Activated gamma-delta T cell (primary cell): ENCODE measurements around the gene DUSP14.
A peak's percentile ranks its signal among the peaks of the same experiment; 100 is the strongest.
"Not testable (repeated sequence)": the region's sequence is repeated elsewhere in the genome, so short reads cannot be mapped to it uniquely, and the experiment has no call there.

Experiments used
- DNase-seq: peaks from one replicate; lab custom pipeline; 2025; lab: John Stamatoyannopoulos, UW
- total RNA-seq, 2 donors: gene quantifications; one replicate each; lab custom pipeline; 2026; lab: John Stamatoyannopoulos, UW

The DUSP14 gene
- 9.3 to 11.7 reads per million in 2 donors for total RNA-seq

- DNase-seq, result peak; percentile 80
Observed at GRCh38 chr17:37489197-37490001, at the start of gene DUSP14. DUSP14 (plus strand) TSS chr17:37489891; CDS start chr17:37512273, 22,382 bp downstream.

GRCh38 chr17:37440424-37440823 lies 49.3 kb upstream of the DUSP14 start:
- DNase-seq, result no peak

DNA sequence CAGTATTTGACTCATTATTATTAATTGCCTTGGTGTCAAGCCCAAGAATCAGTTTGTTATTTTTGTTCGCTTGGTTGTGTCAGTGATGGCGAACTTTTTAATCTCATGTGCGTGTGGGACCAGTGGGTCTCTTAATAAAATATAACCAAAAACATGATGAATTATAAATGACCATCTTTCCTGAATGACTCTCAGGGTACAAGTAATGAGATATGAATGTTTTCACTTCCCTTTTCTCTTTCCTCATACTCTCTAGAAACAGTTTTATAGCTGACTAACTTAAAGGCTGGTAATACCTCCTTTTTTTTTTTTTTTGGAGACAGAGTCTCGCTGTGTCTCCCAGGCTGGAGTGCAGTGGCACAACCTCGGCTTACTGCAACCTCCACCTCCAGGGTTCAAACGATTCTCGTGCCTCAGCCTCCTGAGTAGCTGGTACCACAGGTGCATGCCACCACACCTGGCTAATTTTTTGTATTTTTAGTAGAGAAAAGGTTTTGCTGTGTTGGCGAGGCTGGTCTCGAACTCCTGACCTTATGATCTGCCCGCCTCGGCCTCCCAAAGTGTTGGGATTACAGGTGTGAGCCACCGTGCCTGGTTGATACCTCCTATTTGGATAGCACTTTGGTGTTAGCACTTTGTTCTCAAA lies 48.2 kb upstream of the DUSP14 start:
- DNase-seq, result not testable (repeated sequence)

- DNase-seq, result no peak
Observed at GRCh38 chr17:37446027-37446426, 43.7 kb upstream of the DUSP14 start.

DNA sequence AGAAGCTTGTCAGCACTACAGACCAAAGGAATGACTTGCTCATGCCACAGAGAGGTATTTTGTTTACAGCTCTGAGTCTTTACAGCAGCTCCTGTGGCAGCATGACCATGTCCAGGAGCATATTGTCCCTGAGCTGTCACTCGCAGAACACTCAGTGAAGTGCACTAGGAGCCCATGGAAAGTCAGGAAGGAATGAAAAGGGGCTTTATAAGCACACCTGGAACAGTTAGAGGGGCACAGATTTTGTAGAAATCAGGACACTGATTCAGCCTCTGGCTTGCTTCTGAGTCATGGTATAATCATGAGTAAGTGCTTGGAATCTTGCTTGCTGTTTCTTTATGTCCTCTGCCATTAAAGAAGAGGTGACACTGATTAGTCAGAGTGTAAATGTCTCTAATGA lies 42.0 kb upstream of the DUSP14 start:
- no peak for DNase-seq

DNA sequence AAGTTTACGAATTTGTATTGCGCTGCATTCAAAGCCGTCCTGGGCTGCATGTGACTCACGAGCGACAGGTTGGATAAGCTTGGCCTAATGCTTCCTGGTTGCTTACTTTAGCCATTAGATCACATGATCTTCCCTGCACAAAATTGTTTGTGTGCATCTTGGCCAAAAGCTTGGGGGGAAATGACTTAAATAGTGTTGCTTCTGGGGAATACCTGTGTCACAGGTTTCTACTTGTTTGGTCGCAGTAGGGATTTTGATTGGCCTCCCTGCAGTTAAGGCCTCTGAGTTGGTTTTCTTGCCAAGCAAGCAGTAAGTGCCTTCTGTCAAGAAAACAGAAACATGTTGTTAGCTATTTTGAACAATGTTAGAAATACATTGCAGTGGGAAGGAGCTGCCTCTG lies 39.6 kb upstream of the DUSP14 start:
- DNase-seq, result no peak

DNA sequence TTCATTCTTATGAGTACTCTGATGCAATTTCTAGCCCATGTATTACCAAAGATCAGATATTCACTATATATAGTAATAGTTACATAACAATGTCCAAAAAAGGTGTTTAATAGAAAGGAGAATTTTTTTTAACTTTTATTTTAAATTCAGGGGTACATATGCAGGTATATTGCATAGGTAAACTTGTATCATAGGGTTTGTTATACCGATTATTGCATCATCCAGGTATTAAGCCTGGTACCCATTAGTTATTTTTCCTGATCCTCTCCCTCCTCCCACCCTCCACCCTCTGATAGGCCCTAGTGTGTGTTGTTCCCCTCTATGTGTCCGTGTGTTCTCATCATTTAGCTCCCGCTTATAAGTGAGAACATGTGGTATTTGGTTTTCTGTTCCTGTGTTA lies 31.9 kb upstream of the DUSP14 start:
- not testable (repeated sequence) for DNase-seq

GRCh38 chr17:37458805-37459204 lies 30.9 kb upstream of the DUSP14 start:
- DNase-seq, result no peak

GRCh38 chr17:37461668-37462067 lies 28.0 kb upstream of the DUSP14 start:
- DNase-seq, result no peak

- DNase-seq, result no peak
Observed at GRCh38 chr17:37462492-37462891, 27.2 kb upstream of the DUSP14 start.

DNA sequence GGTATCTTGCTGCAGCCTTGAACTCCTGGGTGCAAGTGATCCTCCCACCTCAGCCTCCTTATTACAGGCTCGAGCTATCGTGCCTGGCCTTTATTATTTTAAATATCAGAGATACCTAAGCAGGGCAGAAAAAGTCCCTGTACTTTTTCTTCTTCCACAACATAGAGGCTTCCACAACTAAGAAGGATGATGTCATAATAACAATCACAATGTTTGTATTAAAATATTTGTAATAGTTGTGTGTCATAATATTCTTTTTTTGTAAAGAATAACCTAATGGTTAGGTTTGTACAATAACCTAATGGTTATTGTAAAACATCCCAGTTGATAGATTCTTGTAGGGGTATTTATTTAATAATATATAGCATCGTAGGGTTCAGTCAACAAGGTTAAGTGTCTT lies 26.7 kb upstream of the DUSP14 start:
- DNase-seq, result no peak

- no peak for DNase-seq
Observed at GRCh38 chr17:37465069-37465616, 24.5 kb upstream of the DUSP14 start.

DNA sequence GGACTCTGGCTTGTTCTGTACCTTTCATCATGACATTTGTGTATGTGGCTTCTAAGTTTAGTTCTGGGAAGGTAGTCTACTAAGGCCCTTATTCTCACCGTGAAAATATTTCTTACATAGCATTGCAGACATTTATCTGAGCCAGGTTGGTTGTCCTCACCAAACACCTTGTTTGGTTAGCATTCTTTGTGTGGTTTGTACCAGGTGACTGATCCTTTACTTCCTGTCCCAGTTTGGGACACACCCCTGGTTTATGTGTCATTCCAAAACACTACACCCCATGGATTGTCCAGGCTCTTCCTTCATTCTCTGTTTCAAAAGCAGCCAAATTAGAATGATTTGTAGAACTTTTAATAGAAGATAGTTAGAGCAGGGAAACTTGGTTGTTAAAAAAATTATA lies 23.2 kb upstream of the DUSP14 start:
- no peak for DNase-seq

GRCh38 chr17:37470181-37470580 lies 19.5 kb upstream of the DUSP14 start:
- DNase-seq, result no peak

DNA sequence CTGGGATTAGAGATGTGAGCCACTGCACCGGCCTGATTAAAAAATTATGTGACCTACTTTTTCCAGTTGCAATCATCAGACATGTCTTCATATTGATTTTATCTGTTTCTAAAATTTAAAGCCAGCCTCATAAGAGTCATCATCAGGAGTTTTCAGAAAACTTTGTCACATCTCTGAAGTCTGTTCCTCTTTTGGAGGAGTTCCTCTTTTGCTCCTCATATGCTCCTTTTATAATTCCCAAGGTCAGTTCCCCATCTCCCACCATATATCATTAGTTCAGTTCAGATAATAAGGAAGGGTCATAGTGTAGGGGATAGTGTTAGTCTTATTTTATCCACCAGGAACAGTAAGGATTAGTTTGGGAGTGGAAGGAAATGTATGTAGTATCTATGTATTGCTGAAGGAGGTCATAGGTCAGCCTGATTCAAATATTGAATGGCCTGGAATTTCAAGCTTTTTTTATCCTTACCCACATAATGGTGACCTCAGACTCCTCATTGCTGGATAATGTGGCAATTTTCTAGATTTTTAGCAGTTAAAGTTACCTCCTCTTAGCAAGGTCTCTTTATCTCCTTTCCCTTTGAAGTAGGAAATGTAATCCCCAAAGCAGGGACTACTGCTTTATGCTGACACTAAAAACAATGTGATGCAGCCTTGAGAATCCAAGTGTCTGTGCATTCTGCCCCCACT lies 13.8 kb upstream of the DUSP14 start:
- no peak for DNase-seq

- DNase-seq, result no peak
Observed at GRCh38 chr17:37476431-37477120, 13.1 kb upstream of the DUSP14 start.

DNA sequence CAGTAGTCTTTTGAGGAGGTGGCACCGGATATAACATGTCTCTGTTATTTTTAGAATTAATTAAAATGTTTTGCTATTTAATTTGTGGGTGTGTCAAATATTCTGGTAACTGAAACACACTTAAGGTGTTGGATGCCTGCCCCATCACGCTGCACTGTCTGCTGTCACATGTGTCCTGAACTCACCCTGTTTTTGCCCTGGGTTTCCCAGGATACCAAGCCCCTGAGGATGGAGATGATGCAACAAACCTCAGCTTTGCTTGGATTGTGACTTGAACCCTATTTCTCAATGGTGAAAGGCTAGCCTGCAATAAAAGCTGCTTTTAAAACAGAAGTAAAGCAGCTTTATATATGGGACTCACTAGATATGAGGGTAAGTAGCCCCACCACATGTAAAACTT lies 11.5 kb upstream of the DUSP14 start:
- no peak for DNase-seq

DNA sequence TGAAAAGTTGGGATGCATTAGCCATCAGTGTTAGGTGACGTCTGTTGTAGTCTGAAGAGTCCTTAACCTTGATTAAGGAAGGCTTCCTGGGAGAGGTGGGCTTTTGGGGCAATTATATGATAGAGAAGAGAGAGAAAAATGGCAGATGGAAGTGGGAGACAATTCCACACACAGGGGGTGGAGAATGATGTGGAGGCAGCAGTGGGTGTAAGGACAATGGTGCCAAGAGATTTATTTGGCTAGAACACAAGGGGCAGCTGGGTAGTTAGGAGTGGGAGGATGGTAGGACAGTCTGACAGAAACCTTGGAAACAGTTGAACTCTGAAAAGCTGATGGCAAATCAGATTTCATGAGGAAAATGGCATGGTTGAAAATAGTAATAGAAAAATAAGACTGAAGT lies 10.7 kb upstream of the DUSP14 start:
- DNase-seq, result no peak

DNA sequence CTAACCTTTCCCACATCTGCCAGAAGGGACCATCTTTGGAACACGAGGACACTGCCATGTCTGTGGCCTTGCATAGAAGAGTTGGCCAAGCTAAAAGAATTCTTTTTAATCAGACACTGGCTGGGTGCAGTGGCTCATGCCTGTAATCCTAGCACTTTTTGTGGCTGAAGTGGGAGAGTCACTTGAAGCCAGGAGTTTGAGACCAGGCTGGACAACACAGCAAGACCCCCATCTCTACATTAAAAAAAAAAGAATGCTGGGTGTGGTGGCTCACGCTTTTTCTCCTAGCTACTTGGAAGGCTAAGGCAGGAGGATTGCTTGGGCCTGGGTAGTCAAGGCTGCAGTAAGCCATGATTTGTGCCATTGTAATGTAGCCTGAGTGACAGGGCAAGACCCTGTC lies 9.3 kb upstream of the DUSP14 start:
- no peak for DNase-seq

- DNase-seq, result no peak
Observed at GRCh38 chr17:37481001-37481665, 8.6 kb upstream of the DUSP14 start.

DNA sequence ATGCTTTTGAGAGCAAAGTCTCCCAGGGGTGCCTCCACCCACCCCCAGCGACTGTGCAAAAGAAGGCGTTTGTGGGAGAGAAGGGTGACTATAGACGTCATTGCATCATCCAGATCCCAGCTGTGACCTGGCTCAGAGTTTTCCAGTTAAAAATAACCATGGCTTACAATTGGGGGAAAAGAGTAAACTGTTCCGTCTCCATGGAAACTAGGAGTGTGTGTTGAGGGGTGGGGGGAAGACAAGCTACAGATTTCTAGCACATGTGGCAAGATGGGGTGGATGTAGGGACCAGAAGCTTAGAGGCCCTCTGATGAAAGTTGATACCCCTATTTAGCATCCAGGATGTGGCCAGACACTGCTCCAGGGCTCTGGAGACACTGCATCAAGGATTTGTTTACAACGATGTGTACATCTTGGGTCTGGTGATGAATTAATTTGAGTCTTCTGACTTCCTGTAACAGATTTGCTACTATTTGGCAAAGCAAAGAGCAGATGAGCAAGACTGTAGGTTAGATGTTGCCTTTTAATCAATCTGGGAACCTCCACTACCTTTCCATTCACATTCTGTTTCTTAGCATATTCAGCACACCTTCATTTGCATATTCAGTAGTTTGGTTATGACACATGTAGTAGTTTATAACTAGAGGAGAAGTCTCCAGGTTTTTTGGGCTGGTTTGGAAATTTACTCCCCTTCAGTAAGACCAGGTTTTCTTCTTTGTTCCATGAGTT lies 6.2 kb upstream of the DUSP14 start:
- no peak for DNase-seq
